H1 (cell line): ENCODE data around the gene FKBP1A. TPM values are rescaled to one million over a fixed set of nuclear protein-coding genes. Genes with fewer than 3 reads are reported as not detected.

Source experiments
- CTCF ChIA-PET: fragments of 300-600 bp; sonication (Branson Sonifier 250); formaldehyde crosslinking; loops from one replicate; lab custom pipeline; 2021; ENCODE audit not compliant: partially characterized antibody; lab: Charles Lee
- POLR2A ChIA-PET: fragments of 300-600 bp; sonication (Branson Sonifier 250); formaldehyde crosslinking; loops from one replicate; lab custom pipeline; 2021; ENCODE audit warnings: inconsistent platforms; ENCODE audit not compliant: partially characterized antibody; lab: Charles Lee
- DNase-seq, 2 experiments: peaks; one replicate each; pipeline versions ENCODE4 v3.0.0 to v3.0.0-alpha.2; 2010 to 2022; ENCODE audit warnings: low spot score in 2 of 2, low read depth in 1 of 2, mixed read lengths in 1 of 2
- FAIRE-seq: peaks from 2 replicates; lab custom pipeline; 2011; peaks lifted over from hg19 to GRCh38; lab: Jason Lieb, UNC
- H2AFZ ChIP-seq: 2 replicates; pipeline ENCODE4 v1.8.1; 2012; ENCODE audit warnings: low read length, inconsistent platforms
- H2AK5ac ChIP-seq: 2 replicates; pipeline ENCODE4 v1.6.1; 2013; ENCODE audit warnings: low read depth, low read length
- H2BK120ac ChIP-seq: replicated peaks from 2 replicates; pipeline ENCODE3; 2013; ENCODE audit warnings: low read depth, low read length, inconsistent platforms
- H2BK12ac ChIP-seq: 2 replicates; pipeline ENCODE4 v1.6.1; 2013; ENCODE audit warnings: low read depth, low read length
- H2BK15ac ChIP-seq: 2 replicates; pipeline ENCODE4 v1.6.1; 2013; ENCODE audit warnings: low read length
- H2BK20ac ChIP-seq: 2 replicates; pipeline ENCODE4 v1.6.1; 2013; ENCODE audit warnings: low read length
- H2BK5ac ChIP-seq: 2 replicates; pipeline ENCODE4 v1.6.1; 2013; ENCODE audit warnings: low read depth, low read length
- H3K14ac ChIP-seq: 2 replicates; pipeline ENCODE4 v1.6.1; 2013; ENCODE audit warnings: inconsistent platforms; ENCODE audit not compliant: insufficient read length
- H3K18ac ChIP-seq: 2 replicates; pipeline ENCODE4 v1.6.1; 2013; ENCODE audit warnings: low read length; ENCODE audit errors: extremely low read depth
- H3K23ac ChIP-seq: 2 replicates; pipeline ENCODE4 v1.6.1; 2013; ENCODE audit warnings: inconsistent platforms; ENCODE audit not compliant: insufficient read length
- H3K23me2 ChIP-seq: 2 replicates; pipeline ENCODE4 v1.6.1; 2013; ENCODE audit warnings: low read depth, low read length
- H3K27ac ChIP-seq: 2 replicates; pipeline ENCODE4 v1.6.1; 2011; ENCODE audit warnings: low read depth, low read length, inconsistent platforms
- H3K27me3 ChIP-seq, 4 experiments: replicated peaks in 1 of 4; 1 replicate in 1 of 4; 2 replicates in 3 of 4; pipeline versions ENCODE4 v1.6.1 to v1.8.1; 2011 to 2013; ENCODE audit warnings: low read length in 3 of 4, mild to moderate bottlenecking in 3 of 4, inconsistent platforms in 2 of 4, mixed read lengths in 2 of 4, moderate library complexity in 1 of 4; ENCODE audit not compliant: control insufficient read depth in 3 of 4, insufficient read depth in 3 of 4; ENCODE audit errors: extremely low read depth in 1 of 4
- H3K36me3 ChIP-seq, 4 experiments: 2 replicates each; pipeline versions ENCODE4 v1.6.1 to v1.8.1; 2011 to 2013; ENCODE audit warnings: mild to moderate bottlenecking in 4 of 4, low read length in 3 of 4, moderate library complexity in 2 of 4, control low read depth in 1 of 4, inconsistent platforms in 1 of 4; ENCODE audit not compliant: insufficient read depth in 4 of 4, control insufficient read depth in 2 of 4
- H3K4ac ChIP-seq: replicated peaks from 2 replicates; pipeline ENCODE3; 2013; ENCODE audit warnings: low read length, low read depth, mixed read lengths, inconsistent platforms; ENCODE audit not compliant: insufficient read length
- H3K4me1 ChIP-seq, 4 experiments: replicated peaks in 1 of 4; 1 replicate in 1 of 4; 2 replicates in 3 of 4; pipeline versions ENCODE4 v1.6.1 to v1.8.1; 2011 to 2013; ENCODE audit warnings: low read length in 3 of 4, inconsistent platforms in 2 of 4, mixed read lengths in 1 of 4; ENCODE audit not compliant: insufficient read depth in 4 of 4, control insufficient read depth in 3 of 4
- H3K4me2 ChIP-seq, 2 experiments: 2 replicates each; pipeline versions ENCODE4 v1.6.1 to v1.8.1; 2011 to 2013; ENCODE audit warnings: low read depth in 2 of 2, low read length in 2 of 2, control low read depth in 1 of 2, inconsistent platforms in 1 of 2, mild to moderate bottlenecking in 1 of 2; ENCODE audit not compliant: insufficient read depth in 1 of 2
- H3K4me3 ChIP-seq, 4 experiments: fragments of 200-600, 300-600 bp in 1 of 4; sonication (generic), shearing (Covaris generic), sonication (Bioruptor Twin) in 1 of 4; 2 replicates each; pipeline versions ENCODE4 v1.5.1 to v1.8.1; 2011 to 2016; ENCODE audit warnings: low read length in 4 of 4, low read depth in 3 of 4, control low read depth in 2 of 4, inconsistent platforms in 2 of 4, mild to moderate bottlenecking in 2 of 4, mixed read lengths in 1 of 4, moderate library complexity in 1 of 4; ENCODE audit not compliant: insufficient read depth in 2 of 4; ENCODE audit errors: extremely low read depth in 1 of 4
- H3K56ac ChIP-seq: replicated peaks from 2 replicates; pipeline ENCODE3; 2013; ENCODE audit warnings: low read depth, mild to moderate bottlenecking, mixed read lengths, low read length, inconsistent platforms; ENCODE audit not compliant: insufficient read length
- H3K79me1 ChIP-seq: 2 replicates; pipeline ENCODE4 v1.6.1; 2013; ENCODE audit warnings: low read depth, low read length, control low read depth
- H3K79me2 ChIP-seq, 2 experiments: 2 replicates each; pipeline versions ENCODE4 v1.6.1 to v1.8.1; 2012 to 2013; ENCODE audit warnings: low read length in 2 of 2, mild to moderate bottlenecking in 2 of 2, inconsistent platforms in 1 of 2; ENCODE audit not compliant: insufficient read depth in 2 of 2, control insufficient read depth in 1 of 2
- H3K9ac ChIP-seq, 4 experiments: replicated peaks in 1 of 4; 1 replicate in 1 of 4; 2 replicates in 3 of 4; pipeline versions ENCODE4 v1.6.1 to v1.8.1; 2011 to 2013; ENCODE audit warnings: low read depth in 3 of 4, low read length in 3 of 4, control low read depth in 2 of 4, mild to moderate bottlenecking in 2 of 4, moderate library complexity in 2 of 4, inconsistent platforms in 1 of 4; ENCODE audit errors: extremely low read depth in 1 of 4
- H3K9me3 ChIP-seq, 2 experiments: 2 replicates each; pipeline versions ENCODE4 v1.6.1 to v1.8.1; 2012 to 2013; ENCODE audit warnings: mild to moderate bottlenecking in 2 of 2, moderate library complexity in 2 of 2, control low read depth in 1 of 2, inconsistent platforms in 1 of 2, low read depth in 1 of 2, low read length in 1 of 2, mixed read lengths in 1 of 2; ENCODE audit not compliant: insufficient read depth in 2 of 2
- H4K20me1 ChIP-seq, 2 experiments: replicated peaks in 1 of 2; 2 replicates each; pipeline versions ENCODE3 to v1.8.1; 2011 to 2013; ENCODE audit warnings: inconsistent platforms in 2 of 2, low read length in 2 of 2, mild to moderate bottlenecking in 1 of 2; ENCODE audit not compliant: insufficient read depth in 2 of 2, control insufficient read depth in 1 of 2
- H4K5ac ChIP-seq: 2 replicates; pipeline ENCODE4 v1.6.1; 2013; ENCODE audit warnings: low read length, low read depth, mixed read lengths, inconsistent platforms; ENCODE audit not compliant: insufficient read length
- H4K8ac ChIP-seq: 2 replicates; pipeline ENCODE4 v1.8.0; 2013; ENCODE audit warnings: mild to moderate bottlenecking, moderate library complexity, low read length, inconsistent platforms; ENCODE audit not compliant: insufficient read depth; ENCODE audit errors: extremely low read depth
- H4K91ac ChIP-seq: replicated peaks from 2 replicates; pipeline ENCODE3; 2013; ENCODE audit warnings: low read length, mixed read lengths, inconsistent platforms; ENCODE audit not compliant: insufficient read length
- CBX8 ChIP-seq: fragments of 300-800, 300-1000 bp; sonication (generic); IDR thresholded peaks from 2 replicates; pipeline ENCODE4 v1.7.1; 2016; ENCODE audit warnings: low read depth, low read length, borderline replicate concordance
- CHD1 ChIP-seq: IDR thresholded peaks from 2 replicates; pipeline ENCODE4 v1.6.1; 2012; ENCODE audit warnings: low read depth, low read length, improper control_type of control experiment
- FOSL1 ChIP-seq: IDR thresholded peaks from 2 replicates; pipeline ENCODE4 v1.6.1; 2011; ENCODE audit warnings: mild to moderate bottlenecking, low read depth, low read length, moderate library complexity; ENCODE audit not compliant: insufficient read depth
- RXRA ChIP-seq: IDR thresholded peaks from 2 replicates; pipeline ENCODE4 v1.6.1; 2011; ENCODE audit warnings: low read depth, mild to moderate bottlenecking, low read length, moderate library complexity; ENCODE audit not compliant: insufficient read depth
- SIN3A ChIP-seq, 2 experiments: IDR thresholded peaks in 1 of 2; conservative IDR thresholded peaks in 1 of 2; 2 replicates each; pipeline ENCODE4 v1.6.1; 2011 to 2012; ENCODE audit warnings: low read length in 2 of 2, improper control_type of control experiment in 1 of 2, low read depth in 1 of 2, mild to moderate bottlenecking in 1 of 2
- SP1 ChIP-seq: IDR thresholded peaks from 2 replicates; pipeline ENCODE4 v1.6.1; 2011; ENCODE audit warnings: low read depth, low read length
- SP2 ChIP-seq: IDR thresholded peaks from 2 replicates; pipeline ENCODE4 v1.6.1; 2012; ENCODE audit warnings: mild to moderate bottlenecking, low read length, inconsistent platforms
- SRF ChIP-seq: IDR thresholded peaks from 2 replicates; pipeline ENCODE4 v1.6.1; 2011; ENCODE audit warnings: mild to moderate bottlenecking, low read depth, low read length, moderate library complexity
- SUZ12 ChIP-seq: fragments of 200-600 bp; sonication (generic); IDR thresholded peaks from 2 replicates; pipeline ENCODE4 v1.6.1; 2012; ENCODE audit warnings: mild to moderate bottlenecking, inconsistent platforms, low read length, moderate library complexity, mixed read lengths
- YY1 ChIP-seq: IDR thresholded peaks from 2 replicates; pipeline ENCODE4 v1.6.1; 2011; ENCODE audit warnings: low read depth, mild to moderate bottlenecking, low read length
- WGBS, 2 experiments: shearing (Covaris generic) in 1 of 2; methylation state at CpG; one replicate each; pipeline versions ENCODE4 v1.1.6 to v1.1.7; 2013 to 2015; ENCODE audit warnings: low lambda C conversion rate in 2 of 2, mixed read lengths in 2 of 2, inconsistent platforms in 1 of 2, low coverage in 1 of 2, missing lambda C conversion rate in 1 of 2; ENCODE audit not compliant: insufficient replicate concordance in 2 of 2, insufficient coverage in 1 of 2, insufficient read length in 1 of 2; ENCODE audit errors: extremely low coverage in 1 of 2, missing lambda C conversion rate in 1 of 2; 5-methylcytosine and 5-hydroxymethylcytosine counted together
- polyA plus RNA-seq, 7 experiments: library from polyadenylated mRNA; depleted of rRNA in 3 of 7; stranded (reverse) in 5 of 7; unstranded in 2 of 7; fragments of >200 nt in 5 of 7; fragments of 200-250 nt in 2 of 7; gene quantifications; 1 replicate in 5 of 7; 2 replicates in 1 of 7; 4 replicates in 1 of 7; pipeline versions ENCODE4 v1.2.1 to v1.2.3, GENCODE V29; 2011 to 2013; ENCODE audit warnings: missing spikeins in 2 of 7, mixed read lengths in 2 of 7
- total RNA-seq: library from RNA; stranded (reverse); fragmentation: NEBNext Ultra II Directional; extraction: Animal tissue kit (Norgen Biotek cat#: 25700); gene quantifications from 2 replicates; pipeline ENCODE4 v1.2.1, GENCODE V29; 2021
- TF ChIP-seq, protein P1 (sequence below): IDR thresholded peaks from 2 replicates; pipeline ENCODE4 v1.6.1; 2012; ENCODE audit warnings: inconsistent platforms

The FKBP1A gene
- total and polyA plus RNA-seq, 2 of the 8 experiments (the other 6 are each of a cell fraction or from before 2014, with no cell fraction given) = 250 to 685 TPM

DNA sequence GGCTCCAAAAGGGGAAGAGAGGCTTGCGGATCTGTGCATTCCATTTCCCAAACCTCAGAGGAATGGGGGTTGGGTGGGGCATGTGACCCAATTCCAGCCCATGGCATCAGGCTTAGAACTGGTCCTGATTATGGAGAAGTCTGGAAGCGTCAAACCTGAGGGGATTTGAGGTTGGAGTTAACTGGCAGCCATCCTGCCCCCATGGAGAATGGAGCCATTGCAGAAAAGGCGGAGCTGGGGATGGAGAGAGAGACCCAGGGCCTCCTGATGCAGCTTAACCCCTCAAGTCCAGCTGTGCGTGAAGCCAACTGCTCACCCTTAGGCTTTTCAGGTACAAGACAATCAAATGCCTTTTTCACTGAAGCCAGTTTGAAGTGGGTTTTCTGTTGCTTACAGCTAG lies 54.1 kb downstream of the FKBP1A start:
- H3K9ac ChIP-seq = no peak overlapping the region
- no peak overlapping the region for H2BK15ac ChIP-seq
- peaks cover 0 to 2% (median 0%) of the 10 kb centered on the region in 4 experiments; a peak in 3 of 7 replicates for H3K4me1 ChIP-seq
- H2BK5ac ChIP-seq = no peak overlapping the region
- no peak overlapping the region for H4K8ac ChIP-seq
- 89% methylated on average over 4 of the region's 4 CpGs; no CpG with 5 or more reads in 1 of the 2 experiments for WGBS, 2 experiments
- H2AFZ ChIP-seq = no peak overlapping the region
- H3K18ac ChIP-seq = no peak overlapping the region
- no peak overlapping the region for H3K4me3 ChIP-seq
- H2AK5ac ChIP-seq = no peak overlapping the region
- no peak overlapping the region for H2BK20ac ChIP-seq
- FAIRE-seq = no peak
- no peaks in the 10 kb centered on the region for H3K36me3 ChIP-seq
- no peaks in the 10 kb centered on the region for H3K79me1 ChIP-seq
- no peak overlapping the region for H3K4me2 ChIP-seq
- H4K5ac ChIP-seq = no peak overlapping the region
- CTCF ChIA-PET = no interaction called here
- no peaks in the 10 kb centered on the region for H3K79me2 ChIP-seq
- no peaks in the 10 kb centered on the region for H3K9me3 ChIP-seq
- DNase-seq = peak in 1 of 2 experiments; percentile 39
- no peak overlapping the region for H2BK12ac ChIP-seq
- H3K56ac ChIP-seq = no peak overlapping the region
- peaks cover 7 to 22% of the 10 kb centered on the region in 2 experiments for H4K20me1 ChIP-seq
- H3K23ac ChIP-seq = no peak overlapping the region
- H3K27ac ChIP-seq = no peak overlapping the region
- no peak overlapping the region for H2BK120ac ChIP-seq
- no peaks in the 10 kb centered on the region for H3K23me2 ChIP-seq
- no peak overlapping the region for H4K91ac ChIP-seq
- POLR2A ChIA-PET = interaction anchor here (1.4 to 3.2 kb wide), 2 partner anchors 8 to 10 kb away, joined by 3 to 27 read pairs; partner anchors contain the start of gene SDCBP2
- no peak for TF ChIP-seq SRF
- no peak for TF ChIP-seq RXRA
- no peak for TF ChIP-seq SIN3A (conservative IDR thresholded peaks at IDR 0.05 in 1 of 2, IDR thresholded peaks at IDR 0.05 in 1 of 2; ENCODE audit: low read depth in 1 of 2, low read length in 2 of 2)
- no peak for TF ChIP-seq SP1
- TF ChIP-seq CHD1 = no peak
- no peak for TF ChIP-seq YY1
- no peak for TF ChIP-seq SP2
- TF ChIP-seq, protein P1, sequence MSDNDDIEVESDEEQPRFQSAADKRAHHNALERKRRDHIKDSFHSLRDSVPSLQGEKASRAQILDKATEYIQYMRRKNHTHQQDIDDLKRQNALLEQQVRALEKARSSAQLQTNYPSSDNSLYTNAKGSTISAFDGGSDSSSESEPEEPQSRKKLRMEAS = no peak
- no peak for TF ChIP-seq CBX8
- TF ChIP-seq SUZ12 = no peak
- no peak for TF ChIP-seq FOSL1
- no peaks in the 10 kb centered on the region for H3K27me3 ChIP-seq
- H3K14ac ChIP-seq = no peak overlapping the region
- H3K4ac ChIP-seq = no peak overlapping the region
